ENCODE measurements around the gene ALS2CL.

The ALS2CL gene

GRCh38 chr3:46711305-46711704, 17.8 kb upstream of the ALS2CL start:
- DNase-seq (ENCODE audit: low read depth), result no peak
- no peak overlapping the region for H3K4me3 ChIP-seq (ENCODE audit: low read depth, low read length)
- TF ChIP-seq CTCF (IDR thresholded peaks at IDR 0.05; ENCODE audit: control insufficient read depth, extremely low read depth, insufficient read depth), result no peak

- DNase-seq (ENCODE audit: low read depth), result no peak
- no peak overlapping the region for H3K4me3 ChIP-seq (ENCODE audit: low read depth, low read length)
- TF ChIP-seq CTCF (IDR thresholded peaks at IDR 0.05; ENCODE audit: control insufficient read depth, extremely low read depth, insufficient read depth), result no peak
Measured at GRCh38 chr3:46710671-46711295, 17.3 kb upstream of the ALS2CL start.

- no peak for TF ChIP-seq CTCF (IDR thresholded peaks at IDR 0.05; ENCODE audit: control insufficient read depth, extremely low read depth, insufficient read depth)
- no peak for DNase-seq (ENCODE audit: low read depth)
- H3K4me3 ChIP-seq (ENCODE audit: low read depth, low read length), result no peak overlapping the region
Measured at GRCh38 chr3:46710229-46710628, 16.8 kb upstream of the ALS2CL start.

GRCh38 chr3:46709721-46710120, 16.2 kb upstream of the ALS2CL start:
- TF ChIP-seq CTCF (IDR thresholded peaks at IDR 0.05; ENCODE audit: control insufficient read depth, extremely low read depth, insufficient read depth), result no peak
- no peak overlapping the region for H3K4me3 ChIP-seq (ENCODE audit: low read depth, low read length)
- no peak for DNase-seq (ENCODE audit: low read depth)

- no peak overlapping the region for H3K4me3 ChIP-seq (ENCODE audit: low read depth, low read length)
- no peak for TF ChIP-seq CTCF (IDR thresholded peaks at IDR 0.05; ENCODE audit: control insufficient read depth, extremely low read depth, insufficient read depth)
- no peak for DNase-seq (ENCODE audit: low read depth)
Measured at GRCh38 chr3:46709157-46709654, 15.7 kb upstream of the ALS2CL start.

GRCh38 chr3:46708401-46709156, 15.1 kb upstream of the ALS2CL start:
- no peak overlapping the region for H3K4me3 ChIP-seq (ENCODE audit: low read depth, low read length)
- DNase-seq (ENCODE audit: low read depth), result no peak
- TF ChIP-seq CTCF (IDR thresholded peaks at IDR 0.05; ENCODE audit: control insufficient read depth, extremely low read depth, insufficient read depth), result no peak

All from LNCaP clone FGC (cell line).